Epidermal melanocyte (primary cell): ENCODE measurements around the gene ZDHHC3.
A peak's percentile ranks its signal among the peaks of the same experiment; 100 is the strongest.

Experiments
- DNase-seq: peaks from one replicate; pipeline ENCODE4 v3.0.0; 2011; ENCODE audit warnings: low spot score; ENCODE audit not compliant: insufficient read length

The ZDHHC3 gene

DNA sequence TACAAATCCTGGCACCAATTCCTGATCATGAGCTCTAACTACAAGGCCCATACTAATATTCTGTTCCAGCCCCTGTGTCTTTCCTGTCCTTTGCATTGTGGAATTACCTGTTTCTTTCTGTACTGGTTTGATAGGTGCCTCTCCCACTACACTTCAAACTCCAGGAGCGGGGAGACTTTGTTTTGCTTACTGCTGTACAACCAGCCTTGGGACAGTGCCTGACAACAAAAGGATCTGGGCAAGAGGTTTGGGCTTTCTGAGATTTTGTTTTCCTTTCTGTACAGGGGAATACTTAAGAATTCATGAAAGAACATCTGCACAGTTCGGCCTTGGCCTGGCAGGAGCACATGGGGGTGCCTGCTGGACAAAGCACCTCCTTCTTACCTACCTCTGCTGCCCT is 45.1 kb downstream of the ZDHHC3 start:
- DNase-seq = no peak

- no peak for DNase-seq
Observed at GRCh38 chr3:44929782-44930181, 46.2 kb downstream of the ZDHHC3 start.

DNA sequence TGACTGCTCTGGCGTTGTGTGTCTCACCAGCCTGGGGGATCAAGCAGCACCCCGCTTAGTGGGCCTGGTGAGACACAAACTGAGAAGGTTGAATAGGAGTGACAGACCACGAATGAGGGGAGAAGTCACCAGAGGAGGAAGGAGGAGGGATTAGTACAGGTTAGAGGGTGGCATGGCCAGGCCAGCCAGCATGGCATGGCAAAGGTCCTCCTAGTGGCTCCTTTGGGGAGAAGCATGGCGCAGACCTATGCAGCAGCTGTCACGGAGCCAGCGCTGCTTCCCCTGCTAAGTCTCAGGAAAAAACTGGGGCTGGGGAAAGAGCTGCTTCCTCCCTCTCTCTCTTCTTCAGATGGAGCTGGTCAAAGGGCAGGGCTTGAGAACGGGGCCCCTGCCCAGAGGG is 48.6 kb downstream of the ZDHHC3 start:
- no peak for DNase-seq

- no peak for DNase-seq
Observed at GRCh38 chr3:44926921-44927320, 49.1 kb downstream of the ZDHHC3 start.

- DNase-seq = no peak
Observed at GRCh38 chr3:44926172-44926571, 49.8 kb downstream of the ZDHHC3 start.

DNA sequence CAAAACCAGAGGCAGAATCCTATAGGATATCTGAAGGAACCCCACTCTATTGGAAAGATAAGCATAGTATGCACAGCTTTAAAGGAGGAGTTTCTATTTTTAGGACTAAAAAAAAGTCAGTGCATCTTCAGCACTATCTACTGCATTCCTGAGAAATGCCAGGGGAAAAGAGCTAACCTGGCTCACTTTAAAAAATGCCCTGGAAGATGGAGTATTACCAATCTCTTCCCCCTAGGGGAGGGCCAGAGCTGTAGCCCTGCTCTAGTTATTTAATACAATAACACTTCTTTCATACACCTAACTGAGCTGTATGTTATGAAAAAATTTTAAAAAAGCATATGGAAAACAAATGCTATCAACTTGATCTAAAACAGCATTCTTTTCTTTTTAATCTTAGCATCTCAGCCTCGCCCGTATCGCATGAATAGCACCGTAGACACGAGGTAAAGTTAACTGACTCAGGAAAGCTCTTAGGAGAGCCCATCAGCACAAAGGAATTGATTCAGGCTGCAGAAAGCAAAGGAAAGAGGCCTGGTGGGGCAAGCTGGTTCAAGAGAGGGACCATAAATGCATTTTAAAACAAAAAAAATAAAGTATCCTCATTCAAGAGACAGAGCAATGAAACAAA is 51.4 kb downstream of the ZDHHC3 start:
- no peak for DNase-seq

DNA sequence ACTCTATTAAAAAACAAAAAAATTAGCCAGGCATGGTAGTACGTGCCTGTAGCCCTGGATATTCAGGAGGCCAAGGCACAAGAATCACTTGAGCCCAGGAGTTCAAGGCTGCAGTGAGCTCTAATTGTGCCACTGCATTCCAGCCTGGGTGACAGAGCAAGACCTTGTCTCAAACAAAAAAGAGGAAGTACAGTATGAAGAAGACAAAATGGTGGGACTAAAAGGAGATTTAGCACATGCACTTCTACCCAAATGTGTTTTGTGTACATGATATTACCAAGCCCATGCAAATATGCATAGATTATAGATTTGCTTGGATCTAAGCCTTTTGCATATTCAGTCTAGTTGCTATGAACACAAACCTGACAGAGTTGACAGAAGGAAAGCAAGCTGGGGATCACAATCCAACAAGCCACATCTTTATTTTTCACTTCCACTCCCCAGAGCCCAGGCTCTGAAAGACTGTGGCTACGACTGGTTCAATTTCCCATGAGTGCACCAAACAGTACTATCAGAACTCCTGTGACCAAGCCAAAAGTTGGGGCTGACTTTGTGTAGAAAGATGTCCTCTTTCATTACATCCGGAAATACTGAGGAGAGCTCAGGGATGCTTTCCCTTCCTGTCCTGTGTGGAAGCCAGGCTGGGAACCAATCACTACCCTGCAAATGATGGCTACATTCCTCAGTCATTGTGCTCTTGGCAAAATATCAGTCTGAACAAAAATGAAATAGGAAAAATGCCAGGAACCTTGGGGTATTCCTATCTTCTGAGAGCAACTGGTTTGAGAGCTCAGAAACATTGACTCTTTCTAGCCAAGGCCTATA is 52.1 kb downstream of the ZDHHC3 start:
- no peak for DNase-seq

DNA sequence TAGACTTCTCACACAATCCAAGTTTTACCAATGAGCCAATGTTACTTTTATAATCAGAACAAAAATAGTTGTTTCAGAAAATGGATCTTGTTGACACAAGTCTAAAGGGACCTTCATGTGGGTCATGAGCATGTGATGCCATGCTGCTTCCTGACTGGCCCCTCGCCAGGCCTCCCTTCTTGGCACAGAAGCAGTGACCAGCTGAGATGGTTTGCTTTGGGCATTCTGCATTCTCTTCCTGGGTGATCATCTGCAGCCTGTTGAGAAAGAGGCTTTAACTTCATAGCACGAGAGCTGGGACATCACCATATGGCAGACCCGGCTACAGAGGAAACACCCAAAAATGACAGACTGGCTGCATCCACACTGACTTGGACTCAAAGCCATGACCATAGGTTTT is 55.9 kb downstream of the ZDHHC3 start:
- no peak for DNase-seq

- DNase-seq = no peak
Observed at GRCh38 chr3:44918581-44918980, 57.4 kb downstream of the ZDHHC3 start.

- DNase-seq = no peak
Observed at GRCh38 chr3:44918087-44918486, 57.9 kb downstream of the ZDHHC3 start.

DNA sequence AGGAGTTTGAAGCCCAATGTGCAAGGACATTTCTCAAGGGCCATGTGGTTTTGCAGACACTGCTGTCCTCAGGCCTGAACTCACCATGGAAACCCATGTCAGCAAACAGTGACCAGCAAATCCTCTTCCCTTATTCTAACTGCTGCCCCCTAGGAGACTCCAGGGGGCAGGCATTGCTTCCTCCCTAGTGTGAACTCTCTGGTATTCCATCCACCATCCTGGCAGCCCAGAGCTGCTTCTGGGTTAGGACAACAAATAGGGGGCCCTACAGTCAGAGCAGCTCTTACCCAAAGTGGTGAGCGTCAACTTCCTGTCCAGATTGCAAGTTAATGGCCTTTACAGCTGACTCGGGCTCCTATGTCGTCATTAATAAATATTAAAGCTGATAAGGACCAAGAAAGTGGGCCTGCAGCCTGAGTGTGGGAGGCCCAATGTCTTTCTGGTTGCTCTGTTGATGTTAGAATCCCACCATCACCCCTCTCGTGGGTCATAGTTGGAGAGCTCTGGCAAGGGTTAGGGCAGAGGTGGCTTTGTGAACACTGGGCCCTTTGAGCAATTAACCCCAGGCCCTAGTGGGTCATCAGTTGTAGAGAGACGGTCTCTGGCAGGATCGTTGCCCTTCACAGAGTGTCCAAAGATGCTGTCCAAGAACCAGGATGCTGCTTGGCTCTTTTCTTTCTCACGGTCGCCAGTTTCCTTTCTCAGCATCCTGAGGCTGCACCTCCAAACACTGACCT is 60.1 kb downstream of the ZDHHC3 start:
- DNase-seq = no peak

DNA sequence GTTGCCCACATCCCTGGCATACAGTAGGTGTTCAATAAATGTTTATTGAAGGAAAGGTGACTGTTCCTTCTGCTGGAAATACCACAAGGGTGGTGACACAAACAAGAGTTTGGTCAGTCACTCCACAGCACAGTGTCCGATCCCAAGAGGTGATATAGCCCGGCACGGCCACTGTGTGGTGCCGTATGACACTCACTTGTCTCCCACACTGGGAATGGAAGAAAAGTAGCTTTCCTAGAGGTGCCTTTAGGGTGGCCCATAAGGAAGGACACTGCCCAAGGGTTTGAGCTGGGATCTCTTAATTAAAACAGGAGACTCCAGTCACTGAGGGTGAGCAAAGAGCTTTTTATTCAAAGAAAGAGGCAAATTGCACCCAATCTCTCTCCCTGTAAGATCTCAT is 61.0 kb downstream of the ZDHHC3 start:
- no peak for DNase-seq

- DNase-seq = peak; percentile 57
Observed at GRCh38 chr3:44913868-44914468, 62.0 kb downstream of the ZDHHC3 start.

DNA sequence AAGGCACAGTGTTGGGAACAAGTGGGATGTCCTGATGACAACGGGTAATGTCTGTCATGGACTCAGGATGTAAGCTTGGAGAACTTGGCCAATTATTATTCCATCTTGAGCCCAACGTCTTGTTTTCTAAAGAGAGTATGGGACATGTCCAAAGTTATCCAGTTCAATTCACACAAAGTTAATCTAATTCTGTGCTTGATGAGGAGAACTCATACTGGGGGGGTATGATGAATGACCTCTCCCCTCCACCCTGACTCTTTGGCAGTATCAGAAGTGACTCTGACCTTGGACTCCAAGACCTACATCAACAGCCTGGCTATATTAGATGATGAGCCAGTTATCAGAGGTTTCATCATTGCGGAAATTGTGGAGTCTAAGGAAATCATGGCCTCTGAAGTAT is 65.3 kb downstream of the ZDHHC3 start:
- DNase-seq = no peak

DNA sequence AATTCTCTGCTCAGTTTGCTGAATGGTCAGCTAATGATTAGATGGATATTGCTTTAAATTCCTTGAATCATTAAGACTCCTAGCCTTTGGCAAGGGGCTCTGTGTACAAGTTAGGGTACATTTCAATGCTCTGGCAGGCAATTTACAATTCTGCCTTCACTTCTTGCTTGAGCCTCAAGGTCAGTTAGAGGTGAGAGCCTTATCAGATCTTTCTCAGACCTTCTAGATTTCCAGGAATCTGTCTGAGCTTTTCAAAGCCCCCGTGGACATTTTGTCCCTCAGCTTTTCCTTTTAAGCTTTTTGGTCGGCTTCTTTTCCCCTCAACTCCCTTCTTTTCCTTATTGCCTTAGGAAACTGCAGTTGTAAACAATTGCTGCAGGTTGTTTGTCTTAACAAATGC is 66.9 kb downstream of the ZDHHC3 start:
- DNase-seq = no peak

DNA sequence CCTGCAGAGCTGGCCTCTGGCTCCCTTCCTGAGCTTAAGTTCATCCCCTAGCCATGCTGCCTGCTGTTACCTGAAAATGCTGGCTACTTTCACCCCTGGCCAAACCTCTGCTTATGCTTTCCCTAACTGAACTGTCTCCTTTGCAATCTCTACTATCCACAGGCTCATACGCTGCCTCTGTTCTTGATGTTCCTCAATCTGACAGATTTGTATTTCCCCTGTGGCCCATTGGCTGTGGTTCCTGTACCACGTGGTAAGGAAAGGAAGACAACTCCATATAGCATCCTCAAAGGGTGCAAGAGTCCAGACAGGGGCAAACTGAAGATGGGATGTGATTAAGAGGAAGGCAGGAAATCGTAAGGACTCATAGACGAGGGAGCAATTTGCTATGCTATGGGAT is 68.4 kb downstream of the ZDHHC3 start:
- no peak for DNase-seq

GRCh38 chr3:44906997-44907396 is 69.0 kb downstream of the ZDHHC3 start:
- DNase-seq = no peak

- no peak for DNase-seq
Observed at GRCh38 chr3:44905446-44906157, 70.4 kb downstream of the ZDHHC3 start.

GRCh38 chr3:44903751-44904150 is 72.2 kb downstream of the ZDHHC3 start:
- DNase-seq = no peak

GRCh38 chr3:44903314-44903713 is 72.7 kb downstream of the ZDHHC3 start:
- no peak for DNase-seq

GRCh38 chr3:44902628-44903027 is 73.3 kb downstream of the ZDHHC3 start:
- no peak for DNase-seq
